Karpas-422 (cell line): ENCODE data around the gene KRT76. TPM values are rescaled to one million over a fixed set of nuclear protein-coding genes. Genes with fewer than 3 reads are reported as not detected.
"Not testable (repeated sequence)": the region's sequence is repeated elsewhere in the genome, so short reads cannot be mapped to it uniquely, and the experiment has no call there.

ENCODE experiments used
- DNase-seq: peaks from one replicate; pipeline ENCODE4 v3.0.0-alpha.2; 2015
- H2AFZ ChIP-seq: fragments of 200-600 bp; sonication (generic); 2 replicates; pipeline ENCODE4 v1.6.1; 2014; ENCODE audit warnings: antibody characterized with exemption, low read length, mixed read lengths
- H3K27ac ChIP-seq: fragments of 200-600 bp; sonication (generic); 2 replicates; pipeline ENCODE4 v1.5.1; 2014; ENCODE audit warnings: mild to moderate bottlenecking, low read length, moderate library complexity
- H3K27me3 ChIP-seq: fragments of 200-600 bp; sonication (generic); 2 replicates; pipeline ENCODE4 v1.6.1; 2014; ENCODE audit warnings: low read length, mixed read lengths
- H3K36me3 ChIP-seq: fragments of 200-600 bp; sonication (generic); 2 replicates; pipeline ENCODE4 v1.6.1; 2014; ENCODE audit warnings: low read length, mixed read lengths; ENCODE audit not compliant: insufficient read depth
- H3K4me1 ChIP-seq: fragments of 200-600 bp; sonication (generic); 2 replicates; pipeline ENCODE4 v1.6.1; 2014; ENCODE audit warnings: mild to moderate bottlenecking, low read length, mixed read lengths
- H3K4me2 ChIP-seq: fragments of 200-600 bp; sonication (generic); 2 replicates; pipeline ENCODE4 v1.6.1; 2014; ENCODE audit warnings: low read length, low read depth, mild to moderate bottlenecking; ENCODE audit not compliant: poor library complexity, severe bottlenecking
- H3K4me3 ChIP-seq: fragments of 200-600 bp; sonication (generic); 2 replicates; pipeline ENCODE4 v1.5.1; 2014; ENCODE audit warnings: mild to moderate bottlenecking, antibody characterized with exemption, low read length, mixed read lengths
- H3K79me2 ChIP-seq: fragments of 200-600 bp; sonication (generic); 2 replicates; pipeline ENCODE4 v1.6.1; 2014; ENCODE audit warnings: mild to moderate bottlenecking, low read length, mixed read lengths
- H3K9ac ChIP-seq: fragments of 200-600 bp; sonication (generic); 2 replicates; pipeline ENCODE4 v1.6.0; 2014; ENCODE audit warnings: low read length
- H3K9me2 ChIP-seq: fragments of 200-600 bp; sonication (generic), shearing (Covaris generic); replicated peaks from 2 replicates; pipeline ENCODE4 v1.6.0; 2014; ENCODE audit warnings: mild to moderate bottlenecking, low read length, moderate library complexity; ENCODE audit not compliant: insufficient read depth
- H3K9me3 ChIP-seq: fragments of 300-700, 200-600 bp; sonication (generic); 2 replicates; pipeline ENCODE4 v1.6.1; 2014; ENCODE audit warnings: low read length, mixed read lengths
- H4K20me1 ChIP-seq: fragments of 200-600 bp; sonication (generic); 2 replicates; pipeline ENCODE4 v1.6.1; 2014; ENCODE audit warnings: mild to moderate bottlenecking, antibody characterized with exemption, low read length, low read depth; ENCODE audit not compliant: insufficient read depth
- total RNA-seq: library from RNA; depleted of rRNA; stranded (reverse); fragments of >200 nt; shearing (Covaris generic); gene quantifications from 2 replicates; pipeline ENCODE4 v1.2.3, GENCODE V29; 2014; ENCODE audit warnings: low replicate concordance

The KRT76 gene
- total RNA-seq, 1 experiment from 2014 or later, result not detected

DNA sequence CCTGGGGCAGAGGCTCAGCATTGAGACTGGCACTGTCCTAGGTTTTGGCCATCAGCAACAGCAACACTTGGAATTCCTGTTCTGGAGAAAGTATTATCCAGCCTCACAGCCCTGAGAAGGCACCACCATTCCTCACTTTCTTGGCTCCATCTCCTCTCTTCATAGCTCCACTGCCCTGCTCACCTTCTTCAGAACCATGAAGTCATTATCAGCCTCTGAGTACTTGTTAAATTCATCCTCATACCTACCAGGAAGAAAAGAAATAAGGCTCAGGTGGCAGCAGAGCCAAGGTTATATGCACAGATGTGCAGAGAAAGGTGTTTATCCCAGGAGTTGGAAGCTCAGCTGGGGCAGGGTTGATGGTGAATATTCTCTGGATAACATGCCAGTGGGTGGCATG, 25.4 kb downstream of the KRT76 start:
- Histone ChIP-seq H3K36me3 (no peaks in the 10 kb centered on the region), H3K4me3 (no peak overlapping the region)

DNA sequence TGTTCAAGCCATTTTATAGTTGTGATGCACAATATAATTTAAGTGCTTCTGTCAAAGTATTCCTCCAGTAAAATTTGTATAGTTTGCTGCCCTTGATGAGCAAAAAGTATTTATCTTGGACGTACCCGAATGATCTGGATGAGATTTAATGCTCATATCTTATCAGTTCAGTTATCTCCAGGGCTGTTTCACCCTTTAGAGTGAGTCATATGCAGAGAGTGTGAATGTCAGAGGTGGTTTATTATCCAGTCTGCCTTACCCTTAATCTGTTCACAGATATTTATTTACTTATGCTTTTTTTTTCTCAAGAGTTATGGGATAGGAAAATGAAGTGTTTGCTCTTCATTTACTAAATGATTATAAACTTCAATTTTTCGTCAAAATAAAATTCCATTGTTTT, 26.6 kb downstream of the KRT76 start:
- H3K9me2 ChIP-seq, H3K9me3 ChIP-seq, H3K9ac ChIP-seq, H3K4me3 ChIP-seq, H3K79me2 ChIP-seq, H2AFZ ChIP-seq, H3K36me3 ChIP-seq, H3K4me2 ChIP-seq, DNase-seq, H3K4me1 ChIP-seq, H4K20me1 ChIP-seq, H3K27ac ChIP-seq, H3K27me3 ChIP-seq: not testable (repeated sequence)

More for the DNA sequence above, 25.4 kb downstream of the KRT76 start:
- H3K4me1 ChIP-seq, result no peaks in the 10 kb centered on the region
- H2AFZ ChIP-seq, result no peak overlapping the region
- no peak overlapping the region for H3K4me2 ChIP-seq
- no peaks in the 10 kb centered on the region for H3K9me3 ChIP-seq
- H3K9me2 ChIP-seq, result no peaks in the 10 kb centered on the region
- no peaks in the 10 kb centered on the region for H3K79me2 ChIP-seq
- no peaks in the 10 kb centered on the region; the same call in 1 of the 2 replicates for H3K27me3 ChIP-seq
- H3K27ac ChIP-seq, result no peak overlapping the region
- no peak for DNase-seq
- H4K20me1 ChIP-seq, result no peaks in the 10 kb centered on the region
- H3K9ac ChIP-seq, result no peak overlapping the region

DNA sequence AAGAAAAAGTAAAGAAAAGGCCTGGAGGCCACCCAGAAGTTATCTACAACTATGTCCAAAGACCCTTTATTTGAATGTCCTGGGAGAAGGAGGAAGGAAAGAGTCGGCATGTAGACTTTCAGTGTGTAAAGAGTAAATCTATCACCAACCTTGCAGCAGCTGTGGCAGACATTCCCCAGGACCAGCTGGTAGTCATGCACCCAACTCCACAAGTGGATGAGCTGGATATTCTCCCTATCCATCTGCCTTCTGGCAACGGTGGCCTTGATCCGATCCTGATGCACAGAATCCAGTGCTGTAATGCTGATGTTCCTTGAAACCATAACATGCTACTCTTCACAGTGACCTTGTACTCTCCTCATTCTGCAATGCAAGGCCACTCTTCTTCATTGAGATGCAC, 27.3 kb downstream of the KRT76 start:
- Histone ChIP-seq H3K4me3 (no peak overlapping the region), H4K20me1 (no peaks in the 10 kb centered on the region), H3K27ac (no peak overlapping the region), H3K9me2 (no peaks in the 10 kb centered on the region), H2AFZ (no peak overlapping the region), H3K9me3 (no peaks in the 10 kb centered on the region), H3K9ac (no peak overlapping the region), H3K79me2 (no peaks in the 10 kb centered on the region), H3K27me3 (no peaks in the 10 kb centered on the region; the same call in 1 of the 2 replicates), H3K36me3 (no peaks in the 10 kb centered on the region), H3K4me1 (no peaks in the 10 kb centered on the region), H3K4me2 (no peak overlapping the region)
- no peak for DNase-seq

DNA sequence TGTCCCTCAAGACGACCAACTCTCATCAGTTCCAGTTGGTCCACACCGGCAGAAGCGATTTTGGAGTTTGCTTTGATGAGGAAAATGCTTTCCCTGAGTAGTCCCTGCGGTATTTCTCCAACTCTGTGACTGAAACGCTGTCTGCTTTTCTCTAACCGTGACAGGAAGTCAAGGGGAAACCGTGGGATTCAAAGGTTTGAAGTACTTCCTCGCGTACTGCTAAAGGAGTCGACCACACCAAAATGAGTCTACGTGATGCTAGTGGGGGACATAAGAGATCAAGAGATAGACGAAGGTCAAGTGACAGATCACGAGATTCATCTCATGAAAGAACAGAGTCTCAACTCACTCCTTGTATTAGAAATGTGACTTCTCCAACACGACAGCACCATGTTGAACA, 28.6 kb downstream of the KRT76 start:
- Histone ChIP-seq H3K4me3 (no peak overlapping the region), H2AFZ (no peak overlapping the region), H3K4me1 (no peaks in the 10 kb centered on the region), H3K27ac (no peak overlapping the region), H3K4me2 (no peak overlapping the region), H4K20me1 (no peaks in the 10 kb centered on the region), H3K79me2 (no peaks in the 10 kb centered on the region), H3K9me2 (no peaks in the 10 kb centered on the region), H3K9me3 (no peaks in the 10 kb centered on the region), H3K9ac (no peak overlapping the region), H3K27me3 (no peaks in the 10 kb centered on the region; the same call in 1 of the 2 replicates), H3K36me3 (no peaks in the 10 kb centered on the region)
- no peak for DNase-seq

DNA sequence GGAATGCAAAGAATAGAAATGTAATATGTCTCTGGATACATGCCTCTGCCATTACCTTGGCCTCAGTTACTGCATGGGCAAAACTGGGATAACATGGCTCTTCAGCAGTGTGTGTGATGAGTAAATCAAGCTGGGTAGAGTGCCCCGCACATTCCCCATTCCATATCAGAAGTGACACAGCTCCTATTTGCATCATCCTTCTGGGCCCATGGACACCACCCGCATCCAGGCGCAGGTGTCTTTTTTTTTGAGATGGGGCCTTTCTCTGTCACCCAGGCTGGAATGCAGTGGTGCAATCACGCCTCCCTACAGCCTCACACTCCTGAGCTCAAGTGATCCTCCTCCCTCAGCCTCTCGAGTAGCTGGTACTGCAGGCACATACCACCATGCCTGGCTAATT, 31.6 kb downstream of the KRT76 start:
- H3K36me3 ChIP-seq, result no peaks in the 10 kb centered on the region
- H2AFZ ChIP-seq, result no peak overlapping the region
- no peaks in the 10 kb centered on the region; the same call in 1 of the 2 replicates for H3K27me3 ChIP-seq
- no peaks in the 10 kb centered on the region for H3K9me2 ChIP-seq
- no peak overlapping the region for H3K27ac ChIP-seq
- H4K20me1 ChIP-seq, result peaks cover 3% of the 10 kb centered on the region; the same call in 1 of the 2 replicates
- H3K4me3 ChIP-seq, result no peak overlapping the region
- no peaks in the 10 kb centered on the region for H3K79me2 ChIP-seq
- no peak overlapping the region for H3K4me2 ChIP-seq
- H3K9me3 ChIP-seq, result no peaks in the 10 kb centered on the region
- no peak overlapping the region for H3K9ac ChIP-seq
- no peak for DNase-seq
- H3K4me1 ChIP-seq, result peaks cover 13% of the 10 kb centered on the region

DNA sequence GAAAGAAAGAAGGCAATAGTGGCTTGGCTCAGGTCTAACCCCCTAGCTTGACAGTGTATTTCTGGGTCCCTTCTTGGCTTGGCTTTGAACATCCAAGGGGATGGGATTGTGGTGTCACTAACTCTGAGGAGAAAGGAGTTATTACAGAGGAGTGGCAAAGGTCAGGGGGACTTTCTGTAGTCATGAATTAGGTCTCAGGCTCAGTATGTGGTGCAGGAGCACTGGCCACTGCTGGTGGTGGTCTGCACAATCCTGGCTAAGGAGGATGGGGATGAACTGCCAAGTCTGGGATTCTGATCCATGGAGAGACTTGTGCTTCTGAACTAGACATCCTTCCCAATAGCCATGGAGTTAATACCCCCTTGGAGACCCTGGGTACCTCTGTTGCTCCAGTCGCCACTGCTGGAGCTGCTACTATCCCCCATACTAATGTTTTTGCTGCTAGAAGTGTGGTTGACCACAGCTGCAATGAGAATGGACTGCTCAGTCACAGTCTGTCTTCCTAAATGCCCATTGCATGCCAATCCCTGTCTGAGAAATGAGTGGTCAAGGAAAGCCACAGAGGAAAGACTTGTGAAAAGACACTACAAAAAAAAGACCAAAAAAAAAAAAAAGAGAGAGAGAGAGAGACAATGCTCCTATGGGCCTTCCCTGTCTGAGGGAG, 32.5 kb downstream of the KRT76 start:
- no peak for DNase-seq
- peaks cover 23% of the 10 kb centered on the region for H3K4me1 ChIP-seq

DNA sequence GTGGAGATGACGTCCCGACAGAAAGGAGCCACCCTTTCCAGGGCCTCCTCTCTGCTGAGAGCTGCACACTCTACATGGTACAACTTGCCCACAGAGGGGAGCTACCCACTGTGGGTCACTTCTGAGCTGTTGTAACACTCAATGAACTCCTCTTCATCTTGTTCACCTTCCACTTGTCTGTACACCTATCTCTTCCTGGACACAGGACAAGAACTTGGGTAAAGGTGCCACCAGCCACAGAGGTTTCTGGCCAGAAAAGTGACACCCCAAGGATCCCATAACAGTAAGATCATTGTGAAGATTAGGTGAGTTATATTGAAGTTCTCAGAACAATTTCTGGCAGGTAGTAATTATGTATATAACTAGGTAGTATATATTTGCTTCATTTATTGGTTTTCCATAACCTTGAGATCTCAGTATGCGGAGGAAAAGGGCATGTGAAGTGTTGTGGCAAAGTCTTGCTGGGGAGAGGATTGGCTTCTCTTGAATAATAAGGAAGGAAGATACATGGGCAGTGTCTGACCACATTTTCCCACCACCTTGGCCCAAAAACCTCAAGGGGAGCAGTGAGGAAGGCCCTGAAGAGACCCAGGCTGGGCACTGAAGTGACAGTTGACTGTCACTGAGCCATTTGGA, 34.2 kb downstream of the KRT76 start:
- Histone ChIP-seq H3K27me3 (no peaks in the 10 kb centered on the region), H3K79me2 (no peaks in the 10 kb centered on the region), H3K4me2 (no peak overlapping the region)

More for the DNA sequence above, 32.5 kb downstream of the KRT76 start:
- Histone ChIP-seq H4K20me1 (peaks cover 8% of the 10 kb centered on the region; the same call in 1 of the 2 replicates), H3K9ac (no peak overlapping the region), H2AFZ (no peak overlapping the region), H3K36me3 (no peaks in the 10 kb centered on the region), H3K9me3 (no peaks in the 10 kb centered on the region), H3K79me2 (no peaks in the 10 kb centered on the region), H3K9me2 (no peaks in the 10 kb centered on the region), H3K4me2 (no peak overlapping the region), H3K27me3 (no peaks in the 10 kb centered on the region; the same call in 1 of the 2 replicates), H3K27ac (no peak overlapping the region), H3K4me3 (no peak overlapping the region)

DNA sequence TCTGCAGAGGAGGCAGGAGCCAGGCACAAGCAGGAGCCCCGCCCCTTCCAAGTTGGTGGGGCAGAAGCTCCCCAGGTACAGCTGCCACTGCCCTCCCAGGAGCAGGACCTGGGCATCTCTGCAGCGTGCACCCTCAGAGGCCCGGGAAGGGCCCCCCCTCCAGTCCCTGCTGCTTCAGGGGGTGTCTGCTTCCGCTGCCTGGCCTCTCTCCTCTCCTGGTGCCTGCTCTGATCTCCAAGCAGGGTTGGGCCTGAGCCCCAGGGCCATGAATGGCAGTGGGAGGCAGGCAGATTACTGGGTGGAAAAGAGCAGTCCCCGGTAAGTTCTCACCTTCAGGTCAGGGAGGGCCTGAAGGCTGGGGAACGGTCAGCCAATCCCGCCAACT, 35.0 kb downstream of the KRT76 start:
- no peaks in the 10 kb centered on the region for H3K79me2 ChIP-seq
- H3K4me2 ChIP-seq, result no peak overlapping the region
- peaks cover 37% of the 10 kb centered on the region for H3K4me1 ChIP-seq
- H2AFZ ChIP-seq, result no peak overlapping the region
- no peaks in the 10 kb centered on the region for H3K9me3 ChIP-seq
- no peaks in the 10 kb centered on the region for H3K27me3 ChIP-seq
- H3K4me3 ChIP-seq, result no peak overlapping the region
- no peak overlapping the region for H3K27ac ChIP-seq
- no peak overlapping the region for H3K9ac ChIP-seq
- no peaks in the 10 kb centered on the region for H3K9me2 ChIP-seq
- H4K20me1 ChIP-seq, result peaks cover 8% of the 10 kb centered on the region; the same call in 1 of the 2 replicates
- DNase-seq, result no peak
- no peaks in the 10 kb centered on the region for H3K36me3 ChIP-seq

More for the DNA sequence above, 34.2 kb downstream of the KRT76 start:
- Histone ChIP-seq H3K9me3 (no peaks in the 10 kb centered on the region), H3K27ac (no peak overlapping the region), H3K36me3 (no peaks in the 10 kb centered on the region), H3K4me1 (peaks cover 37% of the 10 kb centered on the region), H2AFZ (no peak overlapping the region), H3K9ac (no peak overlapping the region), H3K4me3 (no peak overlapping the region), H4K20me1 (peaks cover 8% of the 10 kb centered on the region; the same call in 1 of the 2 replicates), H3K9me2 (no peaks in the 10 kb centered on the region)
- DNase-seq, result no peak
